Parathyroid adenoma (tissue), 2 donors: ENCODE results near the gene PGP.

ENCODE experiments used
- H2AFZ ChIP-seq: fragments of 300-600 bp; sonication (generic); one replicate; pipeline ENCODE4 v1.7.0; 2017; ENCODE audit warnings: antibody characterized with exemption, mild to moderate bottlenecking
- H3K27ac ChIP-seq: fragments of 300-600 bp; sonication (generic); one replicate; pipeline ENCODE4 v1.7.0; 2017
- H3K27me3 ChIP-seq: fragments of 300-600 bp; sonication (generic); one replicate; pipeline ENCODE4 v1.7.0; 2017; ENCODE audit warnings: low read length; ENCODE audit not compliant: control insufficient read depth, insufficient read depth
- H3K36me3 ChIP-seq: fragments of 300-600 bp; sonication (generic); one replicate; pipeline ENCODE4 v1.7.0; 2017; ENCODE audit warnings: low read length; ENCODE audit not compliant: control insufficient read depth, insufficient read depth
- H3K4me1 ChIP-seq: fragments of 300-600 bp; sonication (generic); one replicate; pipeline ENCODE4 v1.7.0; 2017; ENCODE audit warnings: control low read depth
- H3K4me2 ChIP-seq: fragments of 300-600 bp; sonication (generic); one replicate; pipeline ENCODE4 v1.7.0; 2017; ENCODE audit warnings: low read length
- H3K4me3 ChIP-seq: fragments of 300-600 bp; sonication (generic); one replicate; pipeline ENCODE4 v1.7.0; 2017; ENCODE audit warnings: low read depth, low read length
- H3K79me2 ChIP-seq: fragments of 300-600 bp; sonication (generic); one replicate; pipeline ENCODE4 v1.7.0; 2017; ENCODE audit warnings: control low read depth
- H3K9ac ChIP-seq: fragments of 300-600 bp; sonication (generic); one replicate; pipeline ENCODE4 v1.7.0; 2017; ENCODE audit warnings: mild to moderate bottlenecking
- H3K9me3 ChIP-seq: fragments of 300-600 bp; sonication (generic); one replicate; pipeline ENCODE4 v1.7.0; 2017; ENCODE audit warnings: low read length; ENCODE audit not compliant: control insufficient read depth
- TF ChIP-seq, protein P1 (sequence below): fragments of 300-600 bp; sonication (generic); IDR thresholded peaks from one replicate; pipeline ENCODE4 v1.7.0; 2017; ENCODE audit warnings: antibody characterized with exemption, mild to moderate bottlenecking
- donor health status: primary hyperparathyroidism.

PGP gene

GRCh38 chr16:2232094-2232990 lies 17.7 kb upstream of the PGP start:
- Histone ChIP-seq H3K4me2 (no peak overlapping the region), H3K79me2 (peaks cover 4% of the 10 kb centered on the region), H3K9me3 (no peaks in the 10 kb centered on the region), H3K4me3 (no peak overlapping the region), H2AFZ (no peak overlapping the region), H3K4me1 (no peaks in the 10 kb centered on the region), H3K27ac (no peak overlapping the region), H3K27me3 (no peaks in the 10 kb centered on the region), H3K9ac (no peak overlapping the region), H3K36me3 (no peaks in the 10 kb centered on the region)
- TF ChIP-seq, protein P1, sequence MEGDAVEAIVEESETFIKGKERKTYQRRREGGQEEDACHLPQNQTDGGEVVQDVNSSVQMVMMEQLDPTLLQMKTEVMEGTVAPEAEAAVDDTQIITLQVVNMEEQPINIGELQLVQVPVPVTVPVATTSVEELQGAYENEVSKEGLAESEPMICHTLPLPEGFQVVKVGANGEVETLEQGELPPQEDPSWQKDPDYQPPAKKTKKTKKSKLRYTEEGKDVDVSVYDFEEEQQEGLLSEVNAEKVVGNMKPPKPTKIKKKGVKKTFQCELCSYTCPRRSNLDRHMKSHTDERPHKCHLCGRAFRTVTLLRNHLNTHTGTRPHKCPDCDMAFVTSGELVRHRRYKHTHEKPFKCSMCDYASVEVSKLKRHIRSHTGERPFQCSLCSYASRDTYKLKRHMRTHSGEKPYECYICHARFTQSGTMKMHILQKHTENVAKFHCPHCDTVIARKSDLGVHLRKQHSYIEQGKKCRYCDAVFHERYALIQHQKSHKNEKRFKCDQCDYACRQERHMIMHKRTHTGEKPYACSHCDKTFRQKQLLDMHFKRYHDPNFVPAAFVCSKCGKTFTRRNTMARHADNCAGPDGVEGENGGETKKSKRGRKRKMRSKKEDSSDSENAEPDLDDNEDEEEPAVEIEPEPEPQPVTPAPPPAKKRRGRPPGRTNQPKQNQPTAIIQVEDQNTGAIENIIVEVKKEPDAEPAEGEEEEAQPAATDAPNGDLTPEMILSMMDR: no peak

DNA sequence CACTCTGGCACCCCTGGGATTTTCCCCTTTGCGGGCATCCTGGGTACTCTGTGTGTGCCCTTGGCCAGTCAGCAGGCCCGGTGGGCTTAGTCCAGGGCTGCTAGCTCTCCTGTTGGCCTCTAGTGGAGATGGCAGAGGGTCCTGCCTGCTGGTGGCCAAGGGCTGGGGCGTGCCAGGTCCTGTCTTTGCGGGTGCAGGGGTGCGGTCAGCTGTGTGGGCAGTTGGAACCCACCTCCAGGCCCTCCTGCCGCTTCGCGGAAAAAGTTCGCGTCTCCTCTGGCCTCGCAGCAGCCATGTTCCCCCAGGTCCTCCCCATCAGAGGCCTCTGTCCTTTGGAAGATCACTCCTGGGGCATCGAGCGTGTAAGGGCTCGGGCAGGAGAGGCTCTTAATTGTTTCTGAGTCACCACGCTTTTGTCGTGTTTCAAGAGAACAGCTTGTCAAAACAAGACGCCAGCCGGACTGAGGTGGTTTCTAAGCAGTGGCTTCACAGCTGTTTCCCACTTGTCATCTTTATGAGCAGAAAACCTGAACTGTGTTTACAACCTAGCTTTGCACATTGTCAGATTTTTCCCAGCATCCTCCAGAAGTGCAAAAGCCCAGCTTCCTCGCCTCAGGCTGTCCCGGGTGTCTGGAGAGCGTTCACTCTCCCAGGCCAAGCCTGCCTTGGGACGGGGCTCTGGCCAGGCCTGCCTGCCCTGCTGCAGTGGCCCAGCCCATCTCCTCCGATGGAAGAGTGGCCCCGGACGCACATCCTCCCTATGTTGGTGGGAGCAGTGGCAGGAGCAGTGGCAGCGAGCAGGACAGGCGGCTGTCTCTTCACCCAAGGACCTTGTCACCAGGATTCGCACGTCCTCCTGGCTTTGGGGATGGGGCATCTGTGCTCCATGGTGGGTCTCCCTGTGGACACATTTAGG lies 16.6 kb upstream of the PGP start:
- peaks cover 9% of the 10 kb centered on the region for H3K79me2 ChIP-seq
- H3K4me1 ChIP-seq: no peaks in the 10 kb centered on the region
- H3K27ac ChIP-seq: no peak overlapping the region
- no peaks in the 10 kb centered on the region for H3K27me3 ChIP-seq
- H3K9me3 ChIP-seq: no peaks in the 10 kb centered on the region
- no peaks in the 10 kb centered on the region for H3K36me3 ChIP-seq
- H3K9ac ChIP-seq: no peak overlapping the region
- no peak overlapping the region for H3K4me3 ChIP-seq
- H2AFZ ChIP-seq: no peak overlapping the region
- TF ChIP-seq, protein P1: no peak
- H3K4me2 ChIP-seq: no peak overlapping the region

DNA sequence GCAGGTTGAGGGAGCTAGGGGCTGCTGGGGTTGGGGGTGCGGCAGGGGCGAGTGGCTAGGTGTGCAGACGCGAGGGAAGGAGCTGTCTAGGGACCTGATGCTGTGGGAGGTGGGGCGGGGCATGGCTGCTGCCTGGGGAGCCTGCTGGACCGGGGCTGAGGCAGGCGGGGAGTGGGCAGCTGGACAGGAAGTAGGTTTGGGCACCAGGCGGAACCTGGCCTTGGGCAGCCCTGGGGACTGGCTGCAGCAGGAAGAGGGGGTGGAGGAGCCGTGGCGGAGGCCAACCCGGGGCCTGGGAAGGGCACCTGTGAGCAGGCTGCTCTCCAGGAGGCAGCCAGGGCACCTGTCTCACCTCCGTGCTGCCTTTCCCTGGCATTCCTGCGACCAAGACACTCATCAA lies 15.7 kb upstream of the PGP start:
- Histone ChIP-seq H3K36me3 (no peaks in the 10 kb centered on the region), H3K4me1 (no peaks in the 10 kb centered on the region)

DNA sequence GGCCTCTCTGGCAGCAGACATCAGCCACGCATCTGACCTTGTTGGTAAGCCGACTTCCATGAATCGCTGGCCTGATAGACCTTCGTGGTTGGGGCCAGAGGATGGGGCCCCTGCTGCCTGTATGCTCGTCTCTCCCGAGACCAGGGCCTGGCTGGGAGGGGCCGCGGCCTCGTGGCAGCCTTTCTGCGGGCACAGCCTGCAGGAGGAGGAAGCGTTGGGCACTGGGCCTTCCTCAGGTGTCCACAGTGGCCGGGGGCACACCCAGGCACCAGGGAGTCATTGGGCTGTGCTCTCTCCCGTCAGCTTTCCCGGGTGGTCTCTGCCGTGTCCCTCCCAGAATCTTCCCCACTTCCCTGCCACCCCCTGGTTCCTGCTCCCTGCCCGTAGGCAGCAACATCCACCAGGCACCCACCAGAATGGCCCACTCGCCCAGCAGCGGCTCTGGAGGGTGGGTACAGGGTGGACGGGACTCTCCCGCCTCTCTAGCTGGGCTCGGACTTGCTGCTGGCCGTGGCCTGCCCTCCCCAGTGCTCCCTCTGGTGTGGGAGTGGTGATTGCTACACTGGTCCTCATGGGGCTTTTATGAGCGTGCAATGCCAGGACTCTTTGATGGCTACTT lies 15.1 kb upstream of the PGP start:
- Histone ChIP-seq H3K9me3 (no peaks in the 10 kb centered on the region), H3K27me3 (no peaks in the 10 kb centered on the region), H3K4me2 (no peak overlapping the region), H3K79me2 (peaks cover 20% of the 10 kb centered on the region), H3K4me3 (no peak overlapping the region), H3K9ac (no peak overlapping the region), H3K27ac (no peak overlapping the region), H2AFZ (no peak overlapping the region), H3K36me3 (no peaks in the 10 kb centered on the region), H3K4me1 (no peaks in the 10 kb centered on the region)
- TF ChIP-seq, protein P1: no peak

More for the DNA sequence above, 15.7 kb upstream of the PGP start:
- TF ChIP-seq, protein P1: no peak
- Histone ChIP-seq H3K9ac (no peak overlapping the region), H2AFZ (no peak overlapping the region), H3K27ac (no peak overlapping the region), H3K4me2 (no peak overlapping the region), H3K79me2 (peaks cover 14% of the 10 kb centered on the region), H3K27me3 (no peaks in the 10 kb centered on the region), H3K9me3 (no peaks in the 10 kb centered on the region), H3K4me3 (no peak overlapping the region)
